ENCODE results near the gene TSPAN33.

- TF ChIP-seq, protein P1, sequence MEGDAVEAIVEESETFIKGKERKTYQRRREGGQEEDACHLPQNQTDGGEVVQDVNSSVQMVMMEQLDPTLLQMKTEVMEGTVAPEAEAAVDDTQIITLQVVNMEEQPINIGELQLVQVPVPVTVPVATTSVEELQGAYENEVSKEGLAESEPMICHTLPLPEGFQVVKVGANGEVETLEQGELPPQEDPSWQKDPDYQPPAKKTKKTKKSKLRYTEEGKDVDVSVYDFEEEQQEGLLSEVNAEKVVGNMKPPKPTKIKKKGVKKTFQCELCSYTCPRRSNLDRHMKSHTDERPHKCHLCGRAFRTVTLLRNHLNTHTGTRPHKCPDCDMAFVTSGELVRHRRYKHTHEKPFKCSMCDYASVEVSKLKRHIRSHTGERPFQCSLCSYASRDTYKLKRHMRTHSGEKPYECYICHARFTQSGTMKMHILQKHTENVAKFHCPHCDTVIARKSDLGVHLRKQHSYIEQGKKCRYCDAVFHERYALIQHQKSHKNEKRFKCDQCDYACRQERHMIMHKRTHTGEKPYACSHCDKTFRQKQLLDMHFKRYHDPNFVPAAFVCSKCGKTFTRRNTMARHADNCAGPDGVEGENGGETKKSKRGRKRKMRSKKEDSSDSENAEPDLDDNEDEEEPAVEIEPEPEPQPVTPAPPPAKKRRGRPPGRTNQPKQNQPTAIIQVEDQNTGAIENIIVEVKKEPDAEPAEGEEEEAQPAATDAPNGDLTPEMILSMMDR (optimal IDR thresholded peaks at IDR 0.05 in 1 of 3, IDR thresholded peaks at IDR 0.05 in 1 of 3, conservative IDR thresholded peaks at IDR 0.05 in 1 of 3; ENCODE audit: extremely low read depth in 1 of 3, insufficient read depth in 2 of 3, low read length in 3 of 3), result no peak
- TF ChIP-seq EZH2 (IDR thresholded peaks at IDR 0.05; ENCODE audit: low read length), result no peak
Measured at GRCh38 chr7:129110982-129111376, 33.5 kb upstream of the TSPAN33 start.

Measured in keratinocyte (primary cell).